Endodermal cell (in vitro differentiated cells): ENCODE measurements around the gene GRIK3. TPM values are rescaled to one million over a fixed set of nuclear protein-coding genes. Genes with fewer than 3 reads are reported as not detected.

Experiments used
- DNase-seq: peaks from one replicate; pipeline ENCODE4 v3.0.0-alpha.2; 2017
- H3K27ac ChIP-seq: 2 replicates; pipeline ENCODE4 v1.5.1; 2013; ENCODE audit warnings: mild to moderate bottlenecking, low read depth, low read length, moderate library complexity
- H3K27me3 ChIP-seq: 2 replicates; pipeline ENCODE4 v1.6.1; 2013; ENCODE audit warnings: mild to moderate bottlenecking, low read length, moderate library complexity; ENCODE audit not compliant: insufficient read depth, control insufficient read depth, poor library complexity, severe bottlenecking
- H3K36me3 ChIP-seq: 2 replicates; pipeline ENCODE4 v1.7.0; 2013; ENCODE audit warnings: mild to moderate bottlenecking, low read length, moderate library complexity; ENCODE audit not compliant: control insufficient read depth, insufficient read depth
- H3K4me1 ChIP-seq: one replicate; pipeline ENCODE4 v1.7.0; 2013; ENCODE audit warnings: low read length; ENCODE audit not compliant: control insufficient read depth, insufficient read depth
- H3K4me3 ChIP-seq: 2 replicates; pipeline ENCODE4 v1.5.1; 2013; ENCODE audit warnings: mild to moderate bottlenecking, low read length, moderate library complexity
- H3K9ac ChIP-seq: 2 replicates; pipeline ENCODE4 v1.6.1; 2013; ENCODE audit warnings: mild to moderate bottlenecking, low read length, moderate library complexity; ENCODE audit not compliant: poor library complexity, severe bottlenecking; ENCODE audit errors: extremely low read depth
- H3K9me3 ChIP-seq: 2 replicates; pipeline ENCODE4 v1.6.1; 2013; ENCODE audit warnings: mild to moderate bottlenecking, low read length, moderate library complexity; ENCODE audit not compliant: control insufficient read depth
- H3K27ac Mint-ChIP-seq: 2 replicates; pipeline ENCODE4 v1.8.0; 2020; ENCODE audit warnings: mixed read lengths
- H3K27me3 Mint-ChIP-seq: 2 replicates; pipeline ENCODE4 v1.8.0; 2021; ENCODE audit warnings: mild to moderate bottlenecking, mixed read lengths; ENCODE audit not compliant: insufficient read depth
- H3K36me3 Mint-ChIP-seq: 2 replicates; pipeline ENCODE4 v1.8.0; 2020; ENCODE audit warnings: low read depth, mixed read lengths
- H3K4me1 Mint-ChIP-seq: 2 replicates; pipeline ENCODE4 v1.8.0; 2020; ENCODE audit warnings: mixed read lengths
- H3K4me3 Mint-ChIP-seq: 2 replicates; pipeline ENCODE4 v1.8.0; 2020; ENCODE audit warnings: mild to moderate bottlenecking, moderate library complexity, mixed read lengths
- H3K9me3 Mint-ChIP-seq: 2 replicates; pipeline ENCODE4 v1.8.0; 2020; ENCODE audit warnings: mild to moderate bottlenecking, mixed read lengths
- CTCF ChIP-seq: fragments of 200-600 bp; sonication (generic); conservative IDR thresholded peaks from 2 replicates; pipeline ENCODE4 v1.5.0; 2021; ENCODE audit warnings: antibody characterized with exemption, mild to moderate bottlenecking
- WGBS, 2 experiments: methylation state at CpG; one replicate each; pipeline versions ENCODE4 v1.1.5 to v1.1.7; 2013; ENCODE audit warnings: missing lambda C conversion rate in 2 of 2, mixed read lengths in 1 of 2; ENCODE audit not compliant: insufficient coverage in 1 of 2, insufficient read length in 1 of 2; 5-methylcytosine and 5-hydroxymethylcytosine counted together
- total RNA-seq, 2 donors: library from RNA; stranded (reverse); fragmentation: NEBNext Ultra II Directional in 1 of 2; extraction: Animal tissue kit (Norgen Biotek cat#: 25700) in 1 of 2; gene quantifications; 2 replicates in 1 of 2; 3 replicates in 1 of 2; pipeline ENCODE4 v1.2.1, GENCODE V29; 2021

Gene GRIK3
- total RNA-seq, 2 donors from 2014 or later = 13.4 to 32.4 TPM

- Histone ChIP-seq H3K9me3 (no peaks in the 10 kb centered on the region), H3K9ac (no peak overlapping the region), H3K4me1 (no peaks in the 10 kb centered on the region), H3K36me3 (no peaks in the 10 kb centered on the region), H3K27ac (no peak overlapping the region), H3K4me3 (no peak overlapping the region), H3K27me3 (no peaks in the 10 kb centered on the region)
- H3K27me3 Mint-ChIP-seq = peaks cover 7% of the 10 kb centered on the region
- H3K4me3 Mint-ChIP-seq = no peak overlapping the region
- WGBS, 2 experiments = 97% methylated on average over 5 to 8 of the region's 8 CpGs
- no peak overlapping the region for H3K27ac Mint-ChIP-seq
- no peaks in the 10 kb centered on the region for H3K9me3 Mint-ChIP-seq
- no peaks in the 10 kb centered on the region for H3K4me1 Mint-ChIP-seq
- peaks cover 7% of the 10 kb centered on the region for H3K36me3 Mint-ChIP-seq
- no peak for DNase-seq
- TF ChIP-seq CTCF = no peak
Measured at GRCh38 chr1:36802018-36802417, 232.3 kb downstream of the GRIK3 start.

GRCh38 chr1:36797761-36798160 lies 236.6 kb downstream of the GRIK3 start:
- Mint-ChIP-seq H3K27ac (no peak overlapping the region), H3K36me3 (peaks cover 1% of the 10 kb centered on the region), H3K4me1 (no peaks in the 10 kb centered on the region), H3K4me3 (no peak overlapping the region), H3K9me3 (no peaks in the 10 kb centered on the region), H3K27me3 (peaks cover 7% of the 10 kb centered on the region)
- H3K4me3 ChIP-seq = no peak overlapping the region
- WGBS, 2 experiments = 81 to 82% methylated on average over 6 to 7 of the region's 7 CpGs
- no peaks in the 10 kb centered on the region for H3K27me3 ChIP-seq
- H3K9me3 ChIP-seq = no peaks in the 10 kb centered on the region
- no peaks in the 10 kb centered on the region for H3K36me3 ChIP-seq
- no peaks in the 10 kb centered on the region for H3K4me1 ChIP-seq
- H3K27ac ChIP-seq = no peak overlapping the region
- H3K9ac ChIP-seq = no peak overlapping the region
- DNase-seq = no peak
- TF ChIP-seq CTCF = no peak

- no peaks in the 10 kb centered on the region for H3K36me3 ChIP-seq
- no peak for TF ChIP-seq CTCF
Measured at GRCh38 chr1:36796733-36797132, 237.6 kb downstream of the GRIK3 start.

More at GRCh38 chr1:36796733-36797132, 237.6 kb downstream of the GRIK3 start:
- H3K9ac ChIP-seq = no peak overlapping the region
- Mint-ChIP-seq H3K27me3 (peaks cover 10% of the 10 kb centered on the region), H3K36me3 (no peaks in the 10 kb centered on the region), H3K4me3 (no peak overlapping the region), H3K4me1 (no peaks in the 10 kb centered on the region), H3K9me3 (no peaks in the 10 kb centered on the region), H3K27ac (no peak overlapping the region)
- no peak overlapping the region for H3K4me3 ChIP-seq
- no peaks in the 10 kb centered on the region for H3K9me3 ChIP-seq
- no peak overlapping the region for H3K27ac ChIP-seq
- no peaks in the 10 kb centered on the region for H3K4me1 ChIP-seq
- no peak for DNase-seq
- H3K27me3 ChIP-seq = no peaks in the 10 kb centered on the region
- 89 to 90% methylated on average over 3 to 5 of the region's 5 CpGs for WGBS, 2 experiments
